Hair follicular keratinocyte (primary cell): ENCODE data around the gene CARM1. TPM values are rescaled to one million over a fixed set of nuclear protein-coding genes. Genes with fewer than 3 reads are reported as not detected.

ENCODE experiments used
- total RNA-seq: library from RNA; depleted of rRNA; stranded (reverse); fragments of >200 nt; gene quantifications from 2 replicates; pipeline ENCODE4 v1.2.3, GENCODE V29; 2015

The CARM1 gene
- 31.1 and 33.9 TPM in 2 replicates for total RNA-seq

DNA sequence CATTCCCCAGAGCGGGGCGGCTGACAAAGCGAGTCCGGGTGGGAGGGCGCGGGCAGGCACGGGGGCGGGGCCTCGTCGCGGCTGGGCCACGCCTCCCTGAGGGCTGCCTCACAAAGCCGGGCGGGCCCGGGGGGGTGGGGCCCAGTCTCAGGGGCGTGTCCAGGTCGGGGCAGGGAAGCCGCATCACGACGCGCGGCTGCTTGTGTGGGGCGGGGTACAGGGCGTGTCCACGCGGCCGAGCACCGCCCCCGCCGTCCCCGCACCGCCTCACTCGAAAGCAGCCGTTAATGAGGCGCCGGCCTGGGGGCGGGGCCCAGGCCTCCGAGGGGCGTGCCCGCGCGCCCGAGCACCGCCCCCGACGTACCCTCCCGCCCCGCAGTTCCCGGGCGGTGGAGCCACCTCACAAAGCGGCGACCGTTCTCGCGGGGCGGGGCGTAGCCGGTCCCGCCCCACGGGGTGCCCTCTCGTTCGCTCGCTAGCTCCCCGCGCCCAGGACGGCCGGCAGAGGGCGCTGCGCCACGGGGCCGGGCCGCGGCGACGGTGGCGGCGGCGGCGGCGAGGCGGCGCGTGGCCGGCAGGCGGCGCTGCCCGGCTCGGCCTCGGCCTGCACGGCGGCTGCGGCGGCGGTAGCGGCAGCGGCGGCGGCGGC lies at the start of gene CARM1:
TSS of gene CARM1 (plus strand) at position 599 of the 649 bp plus-strand sequence. CDS start 150 bp downstream, outside the sequence.

GRCh38 chr19:10835754-10836478 lies 35.4 kb upstream of the CARM1 start, which contains the start of gene TMED1:
Gene TMED1 (minus strand): TSS chr19:10836212. CDS start chr19:10836191, 21 bp downstream.

GRCh38 chr19:10848230-10848856 lies 23.0 kb upstream of the CARM1 start, which contains the start of gene C19orf38:
Gene C19orf38 (plus strand): TSS chr19:10848415. CDS start chr19:10848509, 94 bp downstream.

DNA sequence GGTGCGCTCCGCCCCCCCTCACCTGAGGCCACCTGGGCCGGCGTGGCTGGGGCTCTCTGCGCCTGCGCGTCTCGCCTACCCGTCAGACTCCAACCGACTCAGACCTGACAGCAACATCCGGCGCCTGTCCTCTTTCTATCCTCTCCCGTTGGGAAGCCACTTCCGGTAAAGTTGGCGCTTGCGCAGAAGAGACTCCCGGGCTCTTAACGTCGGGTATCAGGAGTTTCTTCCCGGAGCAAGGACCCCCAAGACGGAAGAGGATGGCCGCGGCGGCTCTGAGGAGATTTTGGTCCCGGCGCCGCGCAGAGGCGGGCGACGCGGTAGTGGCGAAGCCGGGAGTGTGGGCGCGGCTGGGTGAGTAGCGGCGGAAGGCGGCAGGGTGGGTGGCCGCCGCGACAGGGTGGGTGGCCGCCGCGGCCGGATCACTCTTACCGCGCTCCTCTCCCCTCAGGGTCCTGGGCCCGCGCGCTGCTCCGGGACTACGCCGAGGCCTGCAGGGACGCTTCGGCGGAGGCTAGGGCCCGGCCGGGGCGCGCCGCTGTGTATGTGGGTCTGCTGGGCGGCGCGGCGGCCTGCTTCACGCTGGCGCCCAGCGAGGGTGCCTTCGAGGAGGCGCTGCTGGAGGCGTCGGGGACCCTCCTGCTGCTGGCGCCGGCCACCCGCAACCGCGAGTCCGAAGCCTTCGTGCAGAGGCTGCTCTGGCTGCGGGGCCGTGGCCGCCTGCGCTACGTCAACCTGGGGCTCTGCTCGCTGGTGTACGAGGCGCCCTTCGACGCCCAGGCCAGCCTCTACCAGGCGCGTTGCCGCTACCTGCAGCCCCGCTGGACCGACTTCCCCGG lies 57.4 kb downstream of the CARM1 start, which contains the start of the genes TIMM29 and YIPF2:
TSS of gene TIMM29 (plus strand) at position 249 of the 839 bp plus-strand sequence. CDS start at position 261, 12 bp downstream.
TSS of gene YIPF2 (minus strand) at position 77 of the 839 bp plus-strand sequence. CDS start 229 bp downstream, outside the sequence.

GRCh38 chr19:10960314-10961072 lies 89.1 kb downstream of the CARM1 start, which contains the start of gene SMARCA4:
Gene SMARCA4 (plus strand): TSS chr19:10961030. CDS start chr19:10984152, 23,122 bp downstream.

Other genes starting within 250 kb of the CARM1 start
- 18.8 and 43.9 TPM in 2 replicates for gene SLC44A2, start 246.0 kb upstream of the CARM1 start, total RNA-seq
- 73.8 and 120 TPM in 2 replicates for gene ILF3, start 217.2 kb upstream of the CARM1 start, total RNA-seq
- 18.0 and 25.2 TPM in 2 replicates for gene QTRT1, start 170.1 kb upstream of the CARM1 start, total RNA-seq
- 67.5 and 69.0 TPM in 2 replicates for gene DNM2, start 153.5 kb upstream of the CARM1 start, total RNA-seq
- gene TMED1, start 35.3 kb upstream of the CARM1 start, total RNA-seq: 51.5 and 57.7 TPM in 2 replicates
- gene C19orf38, start 23.1 kb upstream of the CARM1 start, total RNA-seq: 0.39 and 0.42 TPM in 2 replicates
- 57.3 and 79.5 TPM in 2 replicates for gene YIPF2, start 57.1 kb downstream of the CARM1 start, total RNA-seq
- 25.2 and 29.9 TPM in 2 replicates for gene TIMM29, start 57.3 kb downstream of the CARM1 start, total RNA-seq
- 82.2 and 97.7 TPM in 2 replicates for gene SMARCA4, start 89.5 kb downstream of the CARM1 start, total RNA-seq
- gene LDLR, start 217.9 kb downstream of the CARM1 start, total RNA-seq: 255 and 361 TPM in 2 replicates